Ovary (tissue), 9 donors: Measurements from ENCODE around the gene NDC80. TPM values are rescaled to one million over a fixed set of nuclear protein-coding genes. Genes with fewer than 3 reads are reported as not detected.

Experiments used
- DNase-seq, 5 donors: peaks; one replicate each; pipeline ENCODE4 v3.0.0-alpha.2; 2019 to 2020
- H3K27ac ChIP-seq, 2 donors: fragments of 200-600 bp; one replicate each; pipeline versions ENCODE4 v1.5.1 to v1.8.0; 2019 to 2022
- H3K27me3 ChIP-seq: fragments of 200-600 bp; one replicate; pipeline ENCODE4 v1.8.0; 2022
- H3K36me3 ChIP-seq: fragments of 200-600 bp; sonication (generic); one replicate; pipeline ENCODE4 v1.5.1; 2019
- H3K4me1 ChIP-seq: one replicate; pipeline ENCODE4 v1.8.1; 2013; ENCODE audit warnings: mild to moderate bottlenecking, moderate library complexity; ENCODE audit not compliant: insufficient read depth
- H3K4me3 ChIP-seq: fragments of 200-600 bp; sonication (generic); one replicate; pipeline ENCODE4 v1.5.1; 2017
- H3K9me3 ChIP-seq, 2 donors: fragments of 200-600 bp in 1 of 2; sonication (generic) in 1 of 2; one replicate each; pipeline versions ENCODE4 v1.5.1 to v1.8.1; 2013 to 2019; ENCODE audit warnings: mild to moderate bottlenecking in 1 of 2, moderate library complexity in 1 of 2
- EP300 ChIP-seq: sonication (generic); formaldehyde crosslinking; IDR thresholded peaks from one replicate; pipeline ENCODE4 v1.6.1; 2017; ENCODE audit warnings: antibody characterized with exemption
- POLR2A ChIP-seq: fragments of 450-650 bp; IDR thresholded peaks from one replicate; pipeline ENCODE4 v1.6.1; 2017; ENCODE audit warnings: antibody characterized with exemption, mild to moderate bottlenecking, moderate library complexity
- WGBS, 3 donors: extraction: QIAGEN DNeasy Blood & Tissue Kit in 1 of 3; methylation state at CpG; one replicate each; pipeline versions ENCODE4 v1.1.5 to v1.1.7; 2013 to 2017; 5-methylcytosine and 5-hydroxymethylcytosine counted together
- intact Hi-C, 4 donors: fragments of 100-400 bp; cut with DNase I; formaldehyde crosslinking; loops; one replicate each; pipeline versions ENCODE4 v1.11.0 to v1.15.1; 2022 to 2023
- polyA plus RNA-seq, 2 donors: library from polyadenylated mRNA; stranded (reverse); fragments of 200-250 nt in 1 of 2; fragments of 350-450 nt in 1 of 2; fragmentation: Illumina TruSeq in 1 of 2; extraction: RNeasy Lipid Tissue Mini Kit (QIAGEN cat#74804) in 1 of 2; gene quantifications; one replicate each; pipeline ENCODE4 v1.2.3, GENCODE V29; 2013 to 2014
- total RNA-seq, 7 donors: library from RNA; depleted of rRNA in 2 of 7; stranded (reverse); fragments of >200 nt in 2 of 7; fragmentation: NEBNext Ultra II Directional in 3 of 7; extraction: Animal tissue kit (Norgen Biotek cat#: 25700) in 3 of 7; gene quantifications; one replicate each; pipeline versions ENCODE4 v1.1.0 to v1.2.4, GENCODE V29; 2016 to 2023
- TF ChIP-seq, protein P1 (sequence below), 3 donors: fragments of 450-650 bp in 2 of 3; fragments of 200-600 bp in 1 of 3; IDR thresholded peaks; one replicate each; pipeline versions ENCODE4 v1.5.1 to v1.8.0; 2016 to 2022; ENCODE audit warnings: antibody characterized with exemption in 3 of 3, mild to moderate bottlenecking in 1 of 3
- donor health status: DM: no; HTN: no; CAD: no; lungs with moderate emphysema.
- donor health status: DM: no; HTN: no; CAD: no.
- donor health status: Bipolar disorder and iron deficiency.
- donor health status: DM: yes; HTN: yes; CAD: no.
- donor health status: DM: no; HTN: no; CAD: no.
- donor health status: DM: yes; HTN: yes; CAD: no.

Gene NDC80
- total and polyA plus RNA-seq, 9 donors = 0.13 to 2.5 (median 0.36) TPM; not detected in 2

DNA sequence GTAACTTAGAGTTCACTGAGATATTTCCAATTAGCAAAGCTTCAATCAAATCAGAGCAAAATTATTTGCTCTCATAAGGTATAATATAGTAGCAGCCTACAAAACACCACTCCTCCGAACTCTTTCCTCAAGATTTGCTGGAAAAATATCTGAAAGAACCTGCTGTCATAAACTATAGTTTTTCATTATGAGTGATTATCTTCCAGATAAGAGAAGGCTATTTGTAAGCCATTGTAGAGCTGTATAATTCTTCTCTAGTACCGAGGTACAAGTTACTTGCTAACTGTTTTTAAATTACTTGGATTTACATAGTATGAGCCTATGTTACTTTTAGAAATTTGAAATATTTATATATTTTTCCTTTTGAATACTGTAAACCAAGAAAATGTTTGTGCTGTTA is 2.1 kb downstream of the NDC80 start:
- Histone ChIP-seq H3K27ac (no peak overlapping the region), H3K9me3 (no peaks in the 10 kb centered on the region), H3K36me3 (no peaks in the 10 kb centered on the region), H3K27me3 (no peaks in the 10 kb centered on the region), H3K4me1 (peaks cover 5% of the 10 kb centered on the region), H3K4me3 (no peak overlapping the region)
- DNase-seq = no peak
- 42 to 58% (median 49%) methylated on average over 2 of the region's 2 CpGs for WGBS, 3 donors
- TF ChIP-seq POLR2A = no peak
- TF ChIP-seq, protein P1, sequence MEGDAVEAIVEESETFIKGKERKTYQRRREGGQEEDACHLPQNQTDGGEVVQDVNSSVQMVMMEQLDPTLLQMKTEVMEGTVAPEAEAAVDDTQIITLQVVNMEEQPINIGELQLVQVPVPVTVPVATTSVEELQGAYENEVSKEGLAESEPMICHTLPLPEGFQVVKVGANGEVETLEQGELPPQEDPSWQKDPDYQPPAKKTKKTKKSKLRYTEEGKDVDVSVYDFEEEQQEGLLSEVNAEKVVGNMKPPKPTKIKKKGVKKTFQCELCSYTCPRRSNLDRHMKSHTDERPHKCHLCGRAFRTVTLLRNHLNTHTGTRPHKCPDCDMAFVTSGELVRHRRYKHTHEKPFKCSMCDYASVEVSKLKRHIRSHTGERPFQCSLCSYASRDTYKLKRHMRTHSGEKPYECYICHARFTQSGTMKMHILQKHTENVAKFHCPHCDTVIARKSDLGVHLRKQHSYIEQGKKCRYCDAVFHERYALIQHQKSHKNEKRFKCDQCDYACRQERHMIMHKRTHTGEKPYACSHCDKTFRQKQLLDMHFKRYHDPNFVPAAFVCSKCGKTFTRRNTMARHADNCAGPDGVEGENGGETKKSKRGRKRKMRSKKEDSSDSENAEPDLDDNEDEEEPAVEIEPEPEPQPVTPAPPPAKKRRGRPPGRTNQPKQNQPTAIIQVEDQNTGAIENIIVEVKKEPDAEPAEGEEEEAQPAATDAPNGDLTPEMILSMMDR (IDR thresholded peaks at IDR 0.05) = no peak
- TF ChIP-seq EP300 = no peak
- intact Hi-C loops = loop anchor here in 1 of 4 donors (10.0 kb wide), 1 partner anchor 81 kb away; the partner anchor contains the start of gene SMCHD1

DNA sequence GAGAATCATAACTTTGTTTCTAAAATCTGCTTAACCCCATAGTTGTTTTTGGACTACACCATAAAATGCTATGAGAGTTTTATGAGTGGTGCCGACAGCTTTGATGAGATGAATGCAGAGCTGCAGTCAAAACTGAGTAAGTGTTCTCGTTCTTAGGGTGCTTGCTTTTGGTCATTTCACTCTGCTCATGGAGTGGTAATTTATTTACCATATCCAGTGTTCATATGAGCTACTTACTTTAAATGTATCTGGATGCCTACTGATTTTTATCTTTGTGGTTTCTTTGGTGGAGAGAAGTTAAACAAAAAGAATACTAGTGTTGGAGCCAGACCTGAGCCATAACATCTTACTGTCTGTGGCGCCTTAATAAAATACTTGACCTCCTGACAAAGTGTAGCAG is 16.4 kb downstream of the NDC80 start:
- H3K27me3 ChIP-seq = no peaks in the 10 kb centered on the region
- TF ChIP-seq, protein P1 (IDR thresholded peaks at IDR 0.05) = no peak
- TF ChIP-seq EP300 = no peak
- WGBS, 3 donors = 91 to 96% (median 94%) methylated on average over 3 of the region's 3 CpGs
- intact Hi-C loops = no loop called here
- H3K9me3 ChIP-seq = no peaks in the 10 kb centered on the region
- H3K4me3 ChIP-seq = no peak overlapping the region
- no peaks in the 10 kb centered on the region for H3K36me3 ChIP-seq
- no peaks in the 10 kb centered on the region for H3K4me1 ChIP-seq
- no peak for DNase-seq
- no peak overlapping the region for H3K27ac ChIP-seq

- H3K27ac ChIP-seq = no peak overlapping the region
- WGBS, 3 donors = 41 to 64% (median 62%) methylated on average over 5 of the region's 5 CpGs
- intact Hi-C loops = no loop called here
These were observed 17.4 kb downstream of the NDC80 start for GRCh38 chr18:2588666-2589344.

DNA sequence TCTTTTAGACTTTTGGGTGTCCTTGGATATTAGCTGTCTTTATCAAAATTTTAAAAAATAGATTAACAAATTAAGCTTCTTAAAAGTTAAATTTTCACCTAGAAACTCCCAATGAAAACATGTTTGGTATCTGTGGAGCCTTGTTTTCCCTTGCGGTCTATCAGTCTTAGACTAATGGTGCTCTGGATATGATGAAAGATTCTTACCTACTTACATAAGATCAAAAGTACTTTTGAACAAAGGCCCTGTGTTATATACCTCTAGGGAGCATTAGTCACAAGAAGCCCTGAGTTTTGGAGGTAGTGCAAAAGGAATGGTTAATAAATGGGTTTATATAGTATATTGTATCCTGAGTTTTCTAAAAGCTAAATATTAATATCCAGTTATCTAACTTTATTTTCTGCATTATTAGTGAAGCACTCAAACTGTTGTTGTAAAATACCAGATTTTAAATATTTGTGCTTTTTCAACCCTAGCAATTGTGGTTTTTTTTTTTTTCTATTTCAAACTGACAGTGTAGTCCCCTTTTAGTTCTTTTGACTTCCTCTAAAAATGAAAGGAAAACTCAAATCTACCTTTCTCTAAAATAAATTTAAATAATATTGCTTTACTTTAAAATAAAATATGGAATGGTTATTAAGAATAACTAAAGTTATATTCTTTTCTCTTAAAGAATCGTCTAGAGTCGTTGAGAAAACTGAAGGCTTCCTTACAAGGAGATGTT is 18.1 kb downstream of the NDC80 start:
- intact Hi-C loops = no loop called here
- WGBS, 3 donors = 65 to 88% (median 85%) methylated on average over 3 of the region's 3 CpGs
- no peaks in the 10 kb centered on the region for H3K36me3 ChIP-seq
- no peaks in the 10 kb centered on the region for H3K27me3 ChIP-seq
- H3K4me3 ChIP-seq = peak overlapping the region; percentile 24
- no peaks in the 10 kb centered on the region for H3K9me3 ChIP-seq
- TF ChIP-seq, protein P1 (IDR thresholded peaks at IDR 0.05) = no peak
- TF ChIP-seq EP300 = no peak
- no peak for TF ChIP-seq POLR2A
- H3K4me1 ChIP-seq = no peaks in the 10 kb centered on the region
- no peak for DNase-seq
- H3K27ac ChIP-seq = no peak overlapping the region

More at GRCh38 chr18:2588666-2589344, 17.4 kb downstream of the NDC80 start:
- Histone ChIP-seq H3K9me3 (no peaks in the 10 kb centered on the region), H3K4me1 (no peaks in the 10 kb centered on the region), H3K36me3 (no peaks in the 10 kb centered on the region), H3K27me3 (no peaks in the 10 kb centered on the region), H3K4me3 (peak overlapping the region; percentile 24)
- no peak for DNase-seq
- TF ChIP-seq POLR2A = no peak
- no peak for TF ChIP-seq EP300
- TF ChIP-seq, protein P1 (IDR thresholded peaks at IDR 0.05) = no peak
